A549 treated with RU486 at 1 μM for 4 hours (cell line): ENCODE results near the gene G6PC1. TPM values are rescaled to one million over a fixed set of nuclear protein-coding genes. Genes with fewer than 3 reads are reported as not detected.

Experiments
- total RNA-seq: library from RNA; stranded (reverse); fragments of 200-300 nt; extraction: Qiagen RNA extraction; gene quantifications from 5 replicates; pipeline ENCODE4 v1.2.3, GENCODE V29; 2022; ENCODE audit warnings: low read depth

The G6PC1 gene
- not detected in 5 replicates for total RNA-seq

GRCh38 chr17:42900460-42901331 is at the start of gene G6PC1:
Gene G6PC1, plus strand, starts transcription at chr17:42900799. Its CDS starts 78 bp downstream, at chr17:42900877.

GRCh38 chr17:42850954-42851353 is 49.6 kb upstream of the G6PC1 start, which contains the start of gene AOC3:
Gene AOC3, plus strand, starts transcription at chr17:42851199. Its CDS starts 145 bp downstream, at chr17:42851344.

Other genes starting within 250 kb of the G6PC1 start
- 16.9 to 25.5 TPM (median 22.6 TPM) in 5 replicates for gene TUBG2, start 241.5 kb upstream of the G6PC1 start, total RNA-seq
- gene PLEKHH3, start 223.8 kb upstream of the G6PC1 start, total RNA-seq = 12.2 to 19.5 TPM (median 17.5 TPM) in 5 replicates
- gene CCR10, start 219.0 kb upstream of the G6PC1 start, total RNA-seq = 0.28 to 0.61 TPM (median 0.35 TPM) in 5 replicates
- 4.3 to 6.5 TPM (median 5.8 TPM) in 5 replicates for gene CNTNAP1, start 218.3 kb upstream of the G6PC1 start, total RNA-seq
- 7.2 to 13.2 TPM (median 10.2 TPM) in 5 replicates for gene EZH1, start 155.8 kb upstream of the G6PC1 start, total RNA-seq
- gene RAMP2, start 139.6 kb upstream of the G6PC1 start, total RNA-seq = 0.65 to 1.5 TPM (median 0.76 TPM) in 5 replicates
- gene VPS25, start 127.3 kb upstream of the G6PC1 start, total RNA-seq = 124 to 132 TPM (median 125 TPM) in 5 replicates
- gene WNK4, start 120.2 kb upstream of the G6PC1 start, total RNA-seq = 0.85 to 1.7 TPM (median 1.4 TPM) in 5 replicates
- gene COA3, start 102.1 kb upstream of the G6PC1 start, total RNA-seq = 117 to 153 TPM (median 137 TPM) in 5 replicates
- not detected in 5 replicates for gene CNTD1, start 101.9 kb upstream of the G6PC1 start, total RNA-seq
- 78.7 to 105 TPM (median 81.3 TPM) in 5 replicates for gene BECN1, start 76.5 kb upstream of the G6PC1 start, total RNA-seq
- 233 to 282 TPM (median 239 TPM) in 5 replicates for gene PSME3, start 67.4 kb upstream of the G6PC1 start, total RNA-seq
- gene AOC2, start 56.2 kb upstream of the G6PC1 start, total RNA-seq = 1.4 to 2.0 TPM (median 1.9 TPM) in 5 replicates
- 0.82 to 1.6 TPM (median 1.1 TPM) in 5 replicates for gene AOC3, start 49.6 kb upstream of the G6PC1 start, total RNA-seq
- gene AARSD1, start 63.7 kb downstream of the G6PC1 start, total RNA-seq = 50.2 to 57.9 TPM (median 52.4 TPM) in 5 replicates
- gene PTGES3L, start 79.3 kb downstream of the G6PC1 start, total RNA-seq = 0.70 to 1.6 TPM (median 1.1 TPM) in 5 replicates
- gene RUNDC1, start 79.8 kb downstream of the G6PC1 start, total RNA-seq = 19.2 to 22.8 TPM (median 21.6 TPM) in 5 replicates
- gene RPL27, start 97.6 kb downstream of the G6PC1 start, total RNA-seq = 2,797 to 3,699 TPM (median 3,171 TPM) in 5 replicates
- gene IFI35, start 106.0 kb downstream of the G6PC1 start, total RNA-seq = 15.7 to 21.2 TPM (median 17.9 TPM) in 5 replicates
- gene VAT1, start 121.6 kb downstream of the G6PC1 start, total RNA-seq = 208 to 241 TPM (median 225 TPM) in 5 replicates
- 0.08 to 0.18 TPM (median 0.13 TPM) in 5 replicates for gene RND2, start 124.4 kb downstream of the G6PC1 start, total RNA-seq
- 23.2 to 29.0 TPM (median 26.8 TPM) in 5 replicates for gene BRCA1, start 224.6 kb downstream of the G6PC1 start, total RNA-seq